ENCODE results near the gene POLR3C.

- TF ChIP-seq POLR2A (IDR thresholded peaks at IDR 0.05) (no peak), CTCF (IDR thresholded peaks at IDR 0.05) (no peak)
Measured at GRCh38 chr1:145886390-145886789, 62.4 kb downstream of the POLR3C start.
